ENCODE data around the gene OBSL1. TPM values are rescaled to one million over a fixed set of nuclear protein-coding genes. Genes with fewer than 3 reads are reported as not detected.

Gene OBSL1
- total and polyA plus RNA-seq, 10 of the 15 experiments (the other 5 are each of a cell fraction or from before 2014, with no cell fraction given), result 0.14 to 0.77 TPM; not detected in 8

- TF ChIP-seq ATF2 (IDR thresholded peaks at IDR 0.05; ENCODE audit: low read length) (no peak), CBFB (IDR thresholded peaks at IDR 0.05; ENCODE audit: low read depth) (no peak)
These were observed 44.8 kb downstream of the OBSL1 start (continued) for GRCh38 chr2:219526320-219527075.

- Histone ChIP-seq H2AFZ (ENCODE audit: control insufficient read depth, low read depth, low read length) (no peak overlapping the region), H3K4me1 (ENCODE audit: control insufficient read depth, insufficient read depth, low read length) (no peaks in the 10 kb centered on the region), H3K79me2 (ENCODE audit: control insufficient read depth, insufficient read depth, low read length) (no peaks in the 10 kb centered on the region), H3K9ac (ENCODE audit: control insufficient read depth, insufficient read depth, low read length) (no peak overlapping the region), H3K4me3 (no peak overlapping the region), H3K27me3 (replicated peaks in 1 of 2; ENCODE audit: control insufficient read depth in 2 of 2, insufficient read depth in 2 of 2, low read length in 1 of 2) (peaks cover 21 to 22% of the 10 kb centered on the region in 2 experiments), H3K9me3 (replicated peaks; ENCODE audit: control insufficient read depth, insufficient read depth, low read length) (no peaks in the 10 kb centered on the region), H3K36me3 (ENCODE audit: control insufficient read depth in 2 of 2, insufficient read depth in 2 of 2, low read length in 1 of 2) (no peaks in the 10 kb centered on the region), H3K4me2 (ENCODE audit: control insufficient read depth, insufficient read depth) (no peak overlapping the region), H3K27ac (ENCODE audit: control insufficient read depth, insufficient read depth) (no peak overlapping the region), H4K20me1 (ENCODE audit: control insufficient read depth, insufficient read depth) (no peaks in the 10 kb centered on the region; the same call in 1 of the 2 replicates)
- ATAC-seq (no peak), DNase-seq (ENCODE audit: low read depth, low spot score) (no peak), FAIRE-seq (no peak)
- 22% methylated on average over 9 of the region's 9 CpGs for WGBS (ENCODE audit: insufficient coverage, insufficient replicate concordance, low lambda C conversion rate, missing lambda C conversion rate)
- ChIA-PET CTCF (interaction anchor here (0.5 to 10.8 kb wide), 5 partner anchors 10 to 137 kb away, joined by 3 to 224 read pairs (median 5); partner anchors contain the start of gene GMPPA), POLR2A (no interaction called here), RAD21 (ENCODE audit: unreplicated experiment) (no interaction called here), SMC1A (ENCODE audit: uncharacterized antibody, unreplicated experiment) (interaction anchor here (1.0 kb wide), 1 partner anchor 31 kb away, joined by 4 read pairs; no protein-coding TSS in a partner anchor)
- intact Hi-C loops (cut with micrococcal nuclease; ENCODE audit: unreplicated experiment) (no loop called here), in situ Hi-C loops (cut with MboI) (no loop called here)
- TF ChIP-seq POLR2A (IDR thresholded peaks at IDR 0.05; ENCODE audit: low read depth, low read length), result no peak
- TF ChIP-seq CUX1 (IDR thresholded peaks at IDR 0.05; ENCODE audit: insufficient replicate concordance, low read depth, low read length), result no peak
- no peak for TF ChIP-seq TARDBP (IDR thresholded peaks at IDR 0.05; ENCODE audit: borderline replicate concordance)
- TF ChIP-seq SP1 (IDR thresholded peaks at IDR 0.05; ENCODE audit: low read depth, low read length), result no peak
- TF ChIP-seq LARP7 (IDR thresholded peaks at IDR 0.05), result no peak
- TF ChIP-seq SUZ12 (IDR thresholded peaks at IDR 0.05; ENCODE audit: unreplicated experiment), result no peak
- TF ChIP-seq CHD4 (IDR thresholded peaks at IDR 0.05), result no peak
- no TSS peak for BruUV-seq (replicated peaks)
These were observed 45.7 kb downstream of the OBSL1 start for GRCh38 chr2:219525533-219526232.
